Activated CD4-positive, alpha-beta T cell treated with anti-CD3 and anti-CD28 coated beads, Interleukin-2, amount 10 ng/mL, durations not matched to agents 24 days and 14 days (primary cell): ENCODE measurements around the gene DGCR6L. TPM values are rescaled to one million over a fixed set of nuclear protein-coding genes. Genes with fewer than 3 reads are reported as not detected.
A peak's percentile ranks its signal among the peaks of the same experiment; 100 is the strongest.
"Not testable (repeated sequence)": the region's sequence is repeated elsewhere in the genome, so short reads cannot be mapped to it uniquely, and the experiment has no call there.

Experiments used
- DNase-seq: peaks from one replicate; pipeline ENCODE4 v3.0.0; 2022
- H3K27ac Mint-ChIP-seq: one replicate; pipeline ENCODE4 v1.8.0; 2022; ENCODE audit warnings: mild to moderate bottlenecking, mixed read lengths
- H3K27me3 Mint-ChIP-seq: one replicate; pipeline ENCODE4 v1.8.0; 2022; ENCODE audit warnings: mixed read lengths
- H3K36me3 Mint-ChIP-seq: one replicate; pipeline ENCODE4 v1.8.0; 2022; ENCODE audit warnings: low read depth, mild to moderate bottlenecking, mixed read lengths
- H3K4me1 Mint-ChIP-seq: one replicate; pipeline ENCODE4 v1.8.0; 2021; ENCODE audit warnings: mixed read lengths
- H3K4me3 Mint-ChIP-seq: one replicate; pipeline ENCODE4 v1.8.0; 2022; ENCODE audit warnings: mild to moderate bottlenecking, moderate library complexity, mixed read lengths
- H3K9me3 Mint-ChIP-seq: one replicate; pipeline ENCODE4 v1.8.0; 2021; ENCODE audit warnings: mixed read lengths
- intact Hi-C: fragments of 100-400 bp; cut with micrococcal nuclease; formaldehyde crosslinking; loops from one replicate; pipeline ENCODE4 v1.15.1; 2023
- total RNA-seq: library from RNA; stranded (reverse); gene quantifications from 2 replicates; pipeline ENCODE4 v1.2.3, GENCODE V29; 2022

Gene DGCR6L
- total RNA-seq, 1 donor from 2014 or later: 37.2 TPM

DNA sequence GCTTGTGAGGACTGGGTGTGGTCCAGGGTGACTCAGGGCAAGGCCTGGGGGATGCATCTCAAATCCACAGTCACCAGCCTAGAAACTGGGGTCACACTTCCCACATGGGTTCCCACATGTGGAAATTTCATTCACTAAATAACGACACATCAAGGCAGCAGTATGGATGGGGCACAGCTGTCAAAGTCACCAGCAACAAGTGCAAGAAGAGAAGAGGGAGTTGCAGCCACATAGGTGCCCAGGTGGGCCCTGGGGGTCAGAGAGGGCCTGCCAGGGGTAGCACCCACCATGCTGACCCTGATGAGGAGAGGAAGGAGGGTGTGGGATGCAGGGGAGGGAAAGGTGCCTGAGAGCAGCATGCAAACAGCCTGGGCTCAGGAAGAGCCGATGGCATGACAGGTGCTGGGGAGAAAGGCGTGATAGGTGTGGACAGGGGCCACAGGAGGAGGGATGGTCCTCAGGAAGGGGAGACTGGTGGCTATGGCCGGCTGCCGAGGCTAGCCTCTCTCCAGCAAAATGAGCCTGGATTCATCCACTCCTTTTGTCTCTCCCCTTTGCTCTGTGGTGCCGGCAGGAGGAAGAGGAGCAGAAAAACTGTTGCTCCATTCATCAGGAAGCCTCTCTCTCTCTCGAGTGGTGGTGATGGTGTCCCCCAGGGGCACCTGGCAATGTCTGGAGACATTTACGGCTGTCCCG, 22.3 kb downstream of the DGCR6L start:
- no peak for DNase-seq
- Mint-ChIP-seq H3K4me1 (peaks cover 4% of the 10 kb centered on the region), H3K4me3 (peak overlapping the region; percentile 90), H3K27ac (peak overlapping the region; percentile 45), H3K27me3 (peaks cover 29% of the 10 kb centered on the region), H3K36me3 (no peaks in the 10 kb centered on the region), H3K9me3 (no peaks in the 10 kb centered on the region)
- intact Hi-C loops: loop anchor here (10.0 kb wide), 1 partner anchor 333 kb away; no protein-coding TSS in a partner anchor

DNA sequence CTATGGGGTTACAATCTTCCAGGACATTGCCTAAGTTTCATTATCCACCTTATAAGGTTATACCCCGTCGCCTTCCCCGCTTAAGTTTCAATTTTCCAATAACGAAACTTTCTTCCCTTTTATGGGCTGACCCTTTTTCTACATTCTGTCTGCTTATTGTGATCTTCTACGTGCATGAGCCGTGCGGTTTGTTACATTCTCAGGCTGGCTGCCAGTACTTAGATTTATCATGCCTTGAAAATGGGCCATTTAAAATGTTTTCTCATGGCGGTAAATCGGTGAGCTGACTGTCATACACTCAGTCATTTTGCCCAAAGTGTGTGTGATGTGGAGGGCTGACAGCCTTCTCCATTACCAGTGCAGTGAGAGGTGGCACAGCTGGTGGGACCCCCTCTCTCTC, 23.3 kb downstream of the DGCR6L start:
- H3K4me1 Mint-ChIP-seq: peaks cover 4% of the 10 kb centered on the region
- H3K4me3 Mint-ChIP-seq: no peak overlapping the region
- peaks cover 28% of the 10 kb centered on the region for H3K27me3 Mint-ChIP-seq
- H3K36me3 Mint-ChIP-seq: no peaks in the 10 kb centered on the region
- intact Hi-C loops: loop anchor here (10.0 kb wide), 1 partner anchor 332 kb away; no protein-coding TSS in a partner anchor
- no peak overlapping the region for H3K27ac Mint-ChIP-seq
- no peaks in the 10 kb centered on the region for H3K9me3 Mint-ChIP-seq
- no peak for DNase-seq

GRCh38 chr22:20295262-20296064, 24.4 kb downstream of the DGCR6L start:
- intact Hi-C loops: loop anchor here (10.0 kb wide), 1 partner anchor 331 kb away; no protein-coding TSS in a partner anchor
- H3K27me3 Mint-ChIP-seq: peaks cover 18% of the 10 kb centered on the region
- H3K4me1 Mint-ChIP-seq: peaks cover 4% of the 10 kb centered on the region

GRCh38 chr22:20292673-20293232, 27.1 kb downstream of the DGCR6L start:
- no peak overlapping the region for H3K27ac Mint-ChIP-seq
- no peak for DNase-seq
- intact Hi-C loops: loop anchor here (10.0 kb wide), 1 partner anchor 328 kb away; no protein-coding TSS in a partner anchor

More at GRCh38 chr22:20295262-20296064, 24.4 kb downstream of the DGCR6L start:
- H3K4me3 Mint-ChIP-seq: no peak overlapping the region
- no peaks in the 10 kb centered on the region for H3K9me3 Mint-ChIP-seq
- H3K36me3 Mint-ChIP-seq: no peaks in the 10 kb centered on the region
- no peak for DNase-seq
- H3K27ac Mint-ChIP-seq: no peak overlapping the region

GRCh38 chr22:20292108-20292507, 27.8 kb downstream of the DGCR6L start:
- DNase-seq: no peak
- Mint-ChIP-seq H3K27ac (no peak overlapping the region), H3K9me3 (no peaks in the 10 kb centered on the region), H3K4me3 (no peak overlapping the region), H3K27me3 (peaks cover 7% of the 10 kb centered on the region), H3K4me1 (no peaks in the 10 kb centered on the region), H3K36me3 (no peaks in the 10 kb centered on the region)
- intact Hi-C loops: loop anchor here (10.0 kb wide), 1 partner anchor 327 kb away; no protein-coding TSS in a partner anchor

More at GRCh38 chr22:20292673-20293232, 27.1 kb downstream of the DGCR6L start:
- Mint-ChIP-seq H3K36me3 (no peaks in the 10 kb centered on the region), H3K9me3 (no peaks in the 10 kb centered on the region), H3K27me3 (peaks cover 12% of the 10 kb centered on the region), H3K4me1 (peaks cover 2% of the 10 kb centered on the region), H3K4me3 (no peak overlapping the region)

DNA sequence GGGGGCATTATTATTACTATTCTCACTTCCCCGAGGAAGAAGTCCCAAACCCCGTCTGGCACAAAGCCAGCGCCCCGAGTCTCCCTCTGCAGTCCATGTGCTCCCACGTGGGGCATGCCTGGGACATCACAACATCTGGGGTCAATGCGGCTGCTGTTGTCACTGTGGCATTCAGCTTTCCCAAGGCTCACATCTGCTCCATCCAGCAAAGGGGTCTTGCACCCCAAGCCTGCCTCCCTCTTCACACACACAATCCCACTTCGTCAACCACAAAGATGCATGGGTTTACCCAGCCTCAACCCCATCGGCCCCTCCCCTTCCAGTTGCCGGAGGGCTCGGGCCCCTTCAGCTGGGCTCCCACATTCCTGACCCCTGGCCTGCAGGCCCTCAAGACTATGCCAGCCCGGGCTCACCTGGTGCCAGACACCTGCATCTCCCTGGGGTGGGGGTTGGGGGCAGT, 28.2 kb downstream of the DGCR6L start:
- no peak for DNase-seq
- H3K36me3 Mint-ChIP-seq: no peaks in the 10 kb centered on the region
- H3K27ac Mint-ChIP-seq: no peak overlapping the region
- intact Hi-C loops: loop anchor here (10.0 kb wide), 1 partner anchor 327 kb away; no protein-coding TSS in a partner anchor
- no peaks in the 10 kb centered on the region for H3K9me3 Mint-ChIP-seq
- no peaks in the 10 kb centered on the region for H3K4me1 Mint-ChIP-seq
- no peak overlapping the region for H3K4me3 Mint-ChIP-seq
- H3K27me3 Mint-ChIP-seq: peaks cover 5% of the 10 kb centered on the region

GRCh38 chr22:20291249-20291586, 28.6 kb downstream of the DGCR6L start:
- Mint-ChIP-seq H3K4me3 (no peak overlapping the region), H3K36me3 (no peaks in the 10 kb centered on the region), H3K9me3 (no peaks in the 10 kb centered on the region), H3K4me1 (no peaks in the 10 kb centered on the region), H3K27me3 (peaks cover 3% of the 10 kb centered on the region), H3K27ac (no peak overlapping the region)
- intact Hi-C loops: loop anchor here (10.0 kb wide), 1 partner anchor 326 kb away; no protein-coding TSS in a partner anchor
- no peak for DNase-seq

- DNase-seq: no peak
- no peaks in the 10 kb centered on the region for H3K9me3 Mint-ChIP-seq
- H3K27me3 Mint-ChIP-seq: peaks cover 3% of the 10 kb centered on the region
- intact Hi-C loops: loop anchor here (10.0 kb wide), 1 partner anchor 326 kb away; no protein-coding TSS in a partner anchor
- H3K36me3 Mint-ChIP-seq: no peaks in the 10 kb centered on the region
- no peak overlapping the region for H3K4me3 Mint-ChIP-seq
- H3K27ac Mint-ChIP-seq: no peak overlapping the region
- no peaks in the 10 kb centered on the region for H3K4me1 Mint-ChIP-seq
These were observed 29.1 kb downstream of the DGCR6L start for GRCh38 chr22:20290578-20291248.

DNA sequence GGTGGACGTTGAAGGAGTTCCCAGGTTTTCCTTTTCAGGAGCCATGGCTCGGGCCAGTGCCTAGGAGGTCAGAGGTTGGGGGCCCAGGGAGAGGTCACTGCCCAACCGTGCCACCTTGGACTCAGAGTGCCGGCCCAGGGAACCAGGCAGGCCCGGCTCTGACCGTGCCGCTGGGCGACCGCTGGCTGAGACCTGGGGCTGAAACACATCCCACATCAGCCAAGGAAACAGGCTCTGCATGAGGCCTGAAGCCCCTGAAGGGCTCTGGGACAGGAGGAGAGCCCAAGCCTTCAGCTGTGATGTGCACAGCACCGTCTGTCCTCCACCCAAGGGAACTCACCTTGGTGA, 29.8 kb downstream of the DGCR6L start:
- no peaks in the 10 kb centered on the region for H3K4me1 Mint-ChIP-seq
- intact Hi-C loops: loop anchor here (10.0 kb wide), 1 partner anchor 325 kb away; no protein-coding TSS in a partner anchor
- H3K27ac Mint-ChIP-seq: no peak overlapping the region
- H3K27me3 Mint-ChIP-seq: peaks cover 3% of the 10 kb centered on the region
- DNase-seq: no peak
- no peaks in the 10 kb centered on the region for H3K9me3 Mint-ChIP-seq
- H3K4me3 Mint-ChIP-seq: no peak overlapping the region
- H3K36me3 Mint-ChIP-seq: no peaks in the 10 kb centered on the region

DNA sequence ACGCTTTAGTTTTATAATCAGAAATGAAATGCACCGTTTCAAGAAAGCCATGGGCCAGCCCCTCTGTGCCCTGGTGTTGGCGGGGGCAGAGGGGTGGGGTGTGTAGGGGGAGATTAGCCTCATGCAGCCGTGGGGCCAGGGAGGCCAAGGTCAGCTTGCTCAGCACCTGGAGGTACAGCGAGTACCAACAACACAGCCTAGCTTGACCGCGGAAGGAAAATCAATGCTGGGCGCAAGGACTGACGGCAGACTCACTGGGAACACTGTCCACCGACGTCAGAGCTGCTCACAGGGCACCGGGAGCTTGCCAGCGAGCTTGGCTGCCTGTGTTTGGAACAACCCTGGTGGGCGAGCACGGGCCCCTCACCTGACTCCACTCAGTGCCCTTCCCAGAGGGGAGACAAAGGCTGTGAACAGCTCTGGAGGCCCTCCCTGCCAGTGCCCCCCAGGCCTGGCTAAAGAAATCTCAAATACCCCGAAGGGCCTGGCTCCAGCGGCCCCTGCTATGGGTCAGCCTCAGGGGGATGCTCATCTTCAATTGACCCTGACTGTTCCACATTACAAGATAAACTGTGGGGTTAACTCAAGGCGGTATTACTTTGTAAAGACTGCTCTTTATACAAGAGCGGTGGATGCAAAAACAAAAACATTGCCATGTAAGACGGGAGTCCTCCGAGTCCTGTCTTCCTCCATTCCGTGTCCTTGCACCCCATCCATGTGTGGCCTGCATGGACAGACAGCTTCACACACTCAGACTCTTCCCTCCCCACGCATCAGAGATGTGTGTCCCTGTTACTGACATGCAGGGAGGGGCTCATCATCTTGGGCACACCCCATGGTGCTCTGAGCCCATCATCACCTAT, 30.4 kb downstream of the DGCR6L start:
- not testable (repeated sequence) for DNase-seq, H3K4me3 Mint-ChIP-seq, H3K27ac Mint-ChIP-seq, H3K36me3 Mint-ChIP-seq, H3K27me3 Mint-ChIP-seq, H3K9me3 Mint-ChIP-seq, H3K4me1 Mint-ChIP-seq
- intact Hi-C loops: loop anchor here (10.0 kb wide), 1 partner anchor 325 kb away; no protein-coding TSS in a partner anchor

DNA sequence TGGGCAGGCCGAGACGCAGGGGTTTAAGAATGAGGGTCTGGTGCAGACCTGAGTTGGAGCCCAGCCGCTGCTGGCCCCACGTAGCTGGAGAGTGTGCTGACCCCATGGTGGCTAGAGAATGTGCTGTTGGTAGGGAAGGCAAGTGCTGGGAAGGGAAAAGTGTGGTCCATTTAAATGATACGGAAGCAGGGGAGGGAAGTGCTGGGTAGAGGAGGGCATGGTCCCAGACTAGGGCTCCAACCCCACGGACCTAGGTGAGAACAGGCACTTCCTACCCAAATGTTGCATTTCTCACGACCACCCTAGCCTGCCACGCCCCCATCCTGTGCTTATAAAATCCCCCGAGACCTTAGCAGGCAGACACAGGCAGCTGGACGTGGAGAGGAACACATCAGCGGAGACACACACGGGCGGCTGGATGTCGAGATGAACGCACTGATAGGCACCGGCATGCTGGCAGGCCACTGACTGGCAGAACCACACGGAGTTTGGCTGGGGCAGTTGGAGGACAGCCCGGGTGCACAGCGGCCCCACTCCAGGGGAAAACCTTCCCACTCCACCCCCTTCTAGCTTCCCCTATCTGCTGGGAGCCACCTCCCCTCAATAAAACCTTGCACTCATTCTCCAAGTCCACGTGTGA, 33.0 kb downstream of the DGCR6L start:
- DNase-seq, H3K27ac Mint-ChIP-seq, H3K27me3 Mint-ChIP-seq, H3K4me3 Mint-ChIP-seq, H3K36me3 Mint-ChIP-seq, H3K4me1 Mint-ChIP-seq, H3K9me3 Mint-ChIP-seq, intact Hi-C loops: not testable (repeated sequence)

GRCh38 chr22:20286312-20286660, 33.6 kb downstream of the DGCR6L start:
- H3K27me3 Mint-ChIP-seq, H3K9me3 Mint-ChIP-seq, DNase-seq, H3K4me3 Mint-ChIP-seq, H3K27ac Mint-ChIP-seq, H3K4me1 Mint-ChIP-seq, intact Hi-C loops, H3K36me3 Mint-ChIP-seq: not testable (repeated sequence)
